Lower leg skin (tissue), 3 donors: ENCODE measurements around the gene SUMF2.

Source experiments
- POLR2A ChIP-seq, 2 donors: fragments of 450-650 bp; IDR thresholded peaks; one replicate each; pipeline ENCODE4 v1.6.1; 2016 to 2017; ENCODE audit warnings: antibody characterized with exemption in 2 of 2, mild to moderate bottlenecking in 1 of 2, moderate library complexity in 1 of 2
- TF ChIP-seq, protein P1 (sequence below), 3 donors: fragments of 450-650 bp; IDR thresholded peaks; one replicate each; pipeline ENCODE4 v1.5.1; 2016; ENCODE audit warnings: antibody characterized with exemption in 3 of 3, mild to moderate bottlenecking in 3 of 3, moderate library complexity in 2 of 3

DNA sequence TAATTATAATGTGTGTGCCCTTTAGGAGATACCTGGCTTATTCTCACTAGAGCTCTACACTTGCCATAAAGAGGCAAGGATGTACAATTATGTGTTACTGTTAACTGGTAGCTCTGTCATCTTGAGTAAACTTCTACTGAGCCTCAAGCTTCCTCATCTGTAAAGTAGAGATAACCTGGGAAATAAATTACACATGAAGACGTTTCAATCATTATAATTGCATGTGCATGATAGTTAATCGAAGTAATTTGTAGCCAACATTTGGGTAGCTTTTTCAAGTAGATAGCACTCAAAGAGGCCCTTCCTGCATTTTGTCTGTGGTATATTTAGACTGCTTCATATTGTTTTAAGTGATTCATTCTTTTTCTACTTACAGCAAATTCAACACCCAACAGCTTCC is 10.1 kb upstream of the SUMF2 start:
- TF ChIP-seq, protein P1, sequence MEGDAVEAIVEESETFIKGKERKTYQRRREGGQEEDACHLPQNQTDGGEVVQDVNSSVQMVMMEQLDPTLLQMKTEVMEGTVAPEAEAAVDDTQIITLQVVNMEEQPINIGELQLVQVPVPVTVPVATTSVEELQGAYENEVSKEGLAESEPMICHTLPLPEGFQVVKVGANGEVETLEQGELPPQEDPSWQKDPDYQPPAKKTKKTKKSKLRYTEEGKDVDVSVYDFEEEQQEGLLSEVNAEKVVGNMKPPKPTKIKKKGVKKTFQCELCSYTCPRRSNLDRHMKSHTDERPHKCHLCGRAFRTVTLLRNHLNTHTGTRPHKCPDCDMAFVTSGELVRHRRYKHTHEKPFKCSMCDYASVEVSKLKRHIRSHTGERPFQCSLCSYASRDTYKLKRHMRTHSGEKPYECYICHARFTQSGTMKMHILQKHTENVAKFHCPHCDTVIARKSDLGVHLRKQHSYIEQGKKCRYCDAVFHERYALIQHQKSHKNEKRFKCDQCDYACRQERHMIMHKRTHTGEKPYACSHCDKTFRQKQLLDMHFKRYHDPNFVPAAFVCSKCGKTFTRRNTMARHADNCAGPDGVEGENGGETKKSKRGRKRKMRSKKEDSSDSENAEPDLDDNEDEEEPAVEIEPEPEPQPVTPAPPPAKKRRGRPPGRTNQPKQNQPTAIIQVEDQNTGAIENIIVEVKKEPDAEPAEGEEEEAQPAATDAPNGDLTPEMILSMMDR (IDR thresholded peaks at IDR 0.05): no peak
- no peak for TF ChIP-seq POLR2A (IDR thresholded peaks at IDR 0.05)
